Upper lobe of left lung (tissue), 6 donors: ENCODE data around the gene ANKIB1. TPM values are rescaled to one million over a fixed set of nuclear protein-coding genes. Genes with fewer than 3 reads are reported as not detected.

Experiments used
- ATAC-seq, 2 donors: fragments of 200-7000 bp; cut with Tn5 transposase; one replicate each; pipeline ENCODE4 v1.9.1; 2022; ENCODE audit warnings: mild to moderate bottlenecking in 2 of 2, moderate library complexity in 2 of 2; ENCODE audit not compliant: low FRiP score in 2 of 2
- DNase-seq, 2 donors: peaks; one replicate each; pipeline ENCODE4 v3.0.0-alpha.2; 2019 to 2020
- H3K27ac ChIP-seq, 4 donors: fragments of 200-600 bp; sonication (generic); one replicate each; pipeline ENCODE4 v1.5.1; 2016 to 2019
- H3K27me3 ChIP-seq, 4 donors: fragments of 200-600 bp; sonication (generic); one replicate each; pipeline ENCODE4 v1.5.1; 2017 to 2019
- H3K36me3 ChIP-seq, 4 donors: fragments of 200-600 bp; sonication (generic); one replicate each; pipeline ENCODE4 v1.5.1; 2016 to 2019
- H3K4me1 ChIP-seq, 4 donors: fragments of 200-600 bp; sonication (generic); one replicate each; pipeline ENCODE4 v1.5.1; 2018 to 2019
- H3K4me3 ChIP-seq, 4 donors: fragments of 200-600 bp; sonication (generic); one replicate each; pipeline ENCODE4 v1.5.1; 2017 to 2019; ENCODE audit warnings: mild to moderate bottlenecking in 2 of 4, moderate library complexity in 1 of 4
- H3K9me3 ChIP-seq, 4 donors: fragments of 200-600 bp; sonication (generic); one replicate each; pipeline ENCODE4 v1.5.1; 2018 to 2019
- EP300 ChIP-seq, 4 donors: sonication (generic); formaldehyde crosslinking; IDR thresholded peaks; one replicate each; pipeline ENCODE4 v1.5.1; 2017; ENCODE audit warnings: antibody characterized with exemption in 4 of 4, control low read depth in 2 of 4
- POLR2A ChIP-seq, 4 donors: fragments of 450-650 bp; IDR thresholded peaks; one replicate each; pipeline ENCODE4 v1.5.1; 2016 to 2017; ENCODE audit warnings: antibody characterized with exemption in 4 of 4, mild to moderate bottlenecking in 2 of 4
- POLR2AphosphoS5 ChIP-seq, 2 donors: sonication (generic); formaldehyde crosslinking; IDR thresholded peaks; one replicate each; pipeline ENCODE4 v1.5.1; 2017; ENCODE audit warnings: antibody characterized with exemption in 2 of 2
- WGBS, 2 donors: methylation state at CpG; one replicate each; pipeline ENCODE4 v1.1.5; 2017 to 2018; 5-methylcytosine and 5-hydroxymethylcytosine counted together
- total RNA-seq, 6 donors: library from RNA; depleted of rRNA in 4 of 6; stranded (reverse); fragments of >200 nt in 4 of 6; gene quantifications; one replicate each; pipeline versions ENCODE4 v1.1.0 to v1.2.1, GENCODE V29; 2016 to 2021
- TF ChIP-seq, protein P1 (sequence below), 6 experiments: fragments of 450-650 bp in 4 of 6; fragments of 200-600 bp in 2 of 6; sonication (generic) in 2 of 6; IDR thresholded peaks; one replicate each; pipeline ENCODE4 v1.5.1; 2016 to 2019; ENCODE audit warnings: antibody characterized with exemption in 6 of 6
- donor health status: DM: no; HTN: no; CAD: no; lungs with moderate emphysema.
- donor health status: DM: no; HTN: yes; CAD: no; lungs with severe emphysema.

The ANKIB1 gene
- total RNA-seq, 6 donors from 2014 or later, result 22.8 to 47.1 (median 40.9) TPM

DNA sequence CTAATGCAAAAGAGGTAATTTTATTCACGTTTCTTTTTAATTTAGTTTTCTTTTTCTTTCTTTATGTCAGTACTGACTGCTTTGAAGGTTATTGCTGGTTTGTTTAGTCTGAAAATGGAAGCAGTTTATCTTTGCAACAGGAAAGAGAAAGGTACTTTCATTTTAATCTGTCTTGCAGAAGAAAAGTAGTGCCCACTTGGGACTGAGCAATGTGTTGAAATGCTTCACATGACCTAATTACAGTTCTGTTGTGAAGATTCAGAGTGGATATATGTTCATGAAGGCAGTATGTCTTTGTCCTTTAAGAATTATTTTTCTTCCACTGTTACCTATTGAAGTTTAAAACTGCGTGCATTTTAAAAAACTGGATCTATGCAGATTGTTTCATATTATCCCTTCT lies 80.1 kb downstream of the ANKIB1 start:
- DNase-seq (no peak), ATAC-seq (no peak)
- TF ChIP-seq POLR2AphosphoS5 (IDR thresholded peaks at IDR 0.05) (no peak), POLR2A (IDR thresholded peaks at IDR 0.05) (no peak), EP300 (IDR thresholded peaks at IDR 0.05) (no peak)
- TF ChIP-seq, protein P1, sequence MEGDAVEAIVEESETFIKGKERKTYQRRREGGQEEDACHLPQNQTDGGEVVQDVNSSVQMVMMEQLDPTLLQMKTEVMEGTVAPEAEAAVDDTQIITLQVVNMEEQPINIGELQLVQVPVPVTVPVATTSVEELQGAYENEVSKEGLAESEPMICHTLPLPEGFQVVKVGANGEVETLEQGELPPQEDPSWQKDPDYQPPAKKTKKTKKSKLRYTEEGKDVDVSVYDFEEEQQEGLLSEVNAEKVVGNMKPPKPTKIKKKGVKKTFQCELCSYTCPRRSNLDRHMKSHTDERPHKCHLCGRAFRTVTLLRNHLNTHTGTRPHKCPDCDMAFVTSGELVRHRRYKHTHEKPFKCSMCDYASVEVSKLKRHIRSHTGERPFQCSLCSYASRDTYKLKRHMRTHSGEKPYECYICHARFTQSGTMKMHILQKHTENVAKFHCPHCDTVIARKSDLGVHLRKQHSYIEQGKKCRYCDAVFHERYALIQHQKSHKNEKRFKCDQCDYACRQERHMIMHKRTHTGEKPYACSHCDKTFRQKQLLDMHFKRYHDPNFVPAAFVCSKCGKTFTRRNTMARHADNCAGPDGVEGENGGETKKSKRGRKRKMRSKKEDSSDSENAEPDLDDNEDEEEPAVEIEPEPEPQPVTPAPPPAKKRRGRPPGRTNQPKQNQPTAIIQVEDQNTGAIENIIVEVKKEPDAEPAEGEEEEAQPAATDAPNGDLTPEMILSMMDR (IDR thresholded peaks at IDR 0.05), result no peak
- 69 to 70% methylated on average over 2 of the region's 2 CpGs for WGBS, 2 donors
- Histone ChIP-seq H3K36me3 (peaks cover 0 to 3% (median 0%) of the 10 kb centered on the region in 4 donors), H3K4me3 (no peak overlapping the region), H3K27me3 (no peaks in the 10 kb centered on the region), H3K4me1 (peaks cover 0 to 3% (median 0%) of the 10 kb centered on the region in 4 donors), H3K27ac (no peak overlapping the region), H3K9me3 (no peaks in the 10 kb centered on the region)

- H3K4me1 ChIP-seq, result no peaks in the 10 kb centered on the region
- 96 to 97% methylated on average over 4 of the region's 4 CpGs for WGBS, 2 donors
- H3K27me3 ChIP-seq, result no peaks in the 10 kb centered on the region
- no peak overlapping the region for H3K27ac ChIP-seq
- no peak overlapping the region for H3K4me3 ChIP-seq
- DNase-seq (no peak), ATAC-seq (no peak)
- peaks cover 0 to 6% (median 0%) of the 10 kb centered on the region in 4 donors for H3K36me3 ChIP-seq
- TF ChIP-seq POLR2A (IDR thresholded peaks at IDR 0.05) (no peak), POLR2AphosphoS5 (IDR thresholded peaks at IDR 0.05) (no peak), EP300 (IDR thresholded peaks at IDR 0.05) (no peak)
- TF ChIP-seq, protein P1 (IDR thresholded peaks at IDR 0.05), result no peak
- H3K9me3 ChIP-seq, result peaks cover 0 to 4% (median 0%) of the 10 kb centered on the region in 4 donors
Measured at GRCh38 chr7:92330835-92331438, 85.2 kb downstream of the ANKIB1 start.

DNA sequence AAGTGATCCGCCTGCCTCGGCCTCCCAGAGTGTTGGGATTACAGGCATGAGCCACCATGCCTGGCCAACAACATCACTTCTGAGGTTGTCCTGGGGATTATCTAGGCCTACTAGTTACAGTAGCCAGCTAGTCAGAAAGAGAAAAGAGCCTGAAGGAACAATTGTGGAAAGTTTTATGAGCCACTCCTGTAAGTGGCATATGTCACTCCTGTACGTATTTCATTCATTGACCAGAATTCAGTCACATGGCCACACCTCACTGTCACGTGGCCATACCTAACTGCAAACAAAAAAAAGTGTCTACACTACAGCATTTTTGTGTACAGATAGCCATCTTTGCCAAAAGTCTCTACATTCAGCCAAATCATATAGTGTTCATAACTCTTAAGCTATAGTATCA lies 85.7 kb downstream of the ANKIB1 start:
- Histone ChIP-seq H3K9me3 (peaks cover 0 to 4% (median 0%) of the 10 kb centered on the region in 4 donors), H3K4me1 (no peaks in the 10 kb centered on the region), H3K4me3 (no peak overlapping the region), H3K27ac (no peak overlapping the region), H3K27me3 (no peaks in the 10 kb centered on the region), H3K36me3 (peaks cover 0 to 6% (median 0%) of the 10 kb centered on the region in 4 donors)
- TF ChIP-seq EP300 (IDR thresholded peaks at IDR 0.05), result no peak
- no peak for TF ChIP-seq POLR2AphosphoS5 (IDR thresholded peaks at IDR 0.05)
- TF ChIP-seq, protein P1 (IDR thresholded peaks at IDR 0.05), result no peak
- no peak for TF ChIP-seq POLR2A (IDR thresholded peaks at IDR 0.05)
- DNase-seq (no peak), ATAC-seq (no peak)
- WGBS, 2 donors, result 89 to 99% methylated on average over 4 of the region's 4 CpGs

DNA sequence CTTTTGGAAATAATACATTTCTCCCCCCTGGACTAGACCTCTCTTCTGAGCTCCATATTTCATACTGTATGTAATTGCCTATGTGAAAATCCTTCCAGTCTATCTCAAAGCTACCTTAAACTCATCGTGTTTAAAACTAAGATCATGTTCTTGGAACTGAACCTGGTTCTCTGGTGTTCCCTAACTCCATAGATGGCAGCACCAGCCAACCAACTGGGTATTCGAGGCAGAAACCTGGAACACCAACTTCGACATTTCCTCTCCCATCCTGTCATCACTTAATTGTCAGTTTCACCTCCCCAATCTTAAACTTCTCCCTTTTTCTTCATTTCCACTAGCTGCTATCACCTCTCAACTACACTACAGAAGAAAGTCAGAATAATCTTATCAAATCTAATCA lies 87.0 kb downstream of the ANKIB1 start:
- DNase-seq (no peak), ATAC-seq (no peak)
- Histone ChIP-seq H3K36me3 (peaks cover 0 to 6% (median 0%) of the 10 kb centered on the region in 4 donors), H3K4me3 (no peak overlapping the region), H3K27me3 (no peaks in the 10 kb centered on the region), H3K4me1 (no peaks in the 10 kb centered on the region), H3K27ac (no peak overlapping the region), H3K9me3 (peaks cover 0 to 4% (median 0%) of the 10 kb centered on the region in 4 donors)
- WGBS, 2 donors, result 91 to 98% methylated on average over 3 of the region's 3 CpGs
- TF ChIP-seq POLR2A (IDR thresholded peaks at IDR 0.05) (no peak), POLR2AphosphoS5 (IDR thresholded peaks at IDR 0.05) (no peak), EP300 (IDR thresholded peaks at IDR 0.05) (no peak)
- TF ChIP-seq, protein P1 (IDR thresholded peaks at IDR 0.05), result no peak

- no peak for DNase-seq
Measured at GRCh38 chr7:92333866-92334265, 88.1 kb downstream of the ANKIB1 start.

More at GRCh38 chr7:92333866-92334265, 88.1 kb downstream of the ANKIB1 start:
- Histone ChIP-seq H3K36me3 (peaks cover 0 to 6% (median 0%) of the 10 kb centered on the region in 4 donors), H3K27me3 (no peaks in the 10 kb centered on the region), H3K4me3 (no peak overlapping the region), H3K27ac (no peak overlapping the region), H3K4me1 (no peaks in the 10 kb centered on the region), H3K9me3 (peaks cover 0 to 4% (median 0%) of the 10 kb centered on the region in 4 donors)
- ATAC-seq, result no peak
- TF ChIP-seq POLR2A (IDR thresholded peaks at IDR 0.05) (no peak), POLR2AphosphoS5 (IDR thresholded peaks at IDR 0.05) (no peak), EP300 (IDR thresholded peaks at IDR 0.05) (no peak)
- TF ChIP-seq, protein P1 (IDR thresholded peaks at IDR 0.05), result no peak
